GM12874 (cell line): ENCODE data around the gene PDP2.

Experiments
- TF ChIP-seq, protein P1 (sequence below): IDR thresholded peaks from 2 replicates; pipeline ENCODE4 v1.5.1; 2011; ENCODE audit warnings: low read depth, mild to moderate bottlenecking, control low read depth, low read length, moderate library complexity; ENCODE audit not compliant: insufficient read depth

PDP2 gene

GRCh38 chr16:66878067-66878466, 2.2 kb upstream of the PDP2 start:
- TF ChIP-seq, protein P1, sequence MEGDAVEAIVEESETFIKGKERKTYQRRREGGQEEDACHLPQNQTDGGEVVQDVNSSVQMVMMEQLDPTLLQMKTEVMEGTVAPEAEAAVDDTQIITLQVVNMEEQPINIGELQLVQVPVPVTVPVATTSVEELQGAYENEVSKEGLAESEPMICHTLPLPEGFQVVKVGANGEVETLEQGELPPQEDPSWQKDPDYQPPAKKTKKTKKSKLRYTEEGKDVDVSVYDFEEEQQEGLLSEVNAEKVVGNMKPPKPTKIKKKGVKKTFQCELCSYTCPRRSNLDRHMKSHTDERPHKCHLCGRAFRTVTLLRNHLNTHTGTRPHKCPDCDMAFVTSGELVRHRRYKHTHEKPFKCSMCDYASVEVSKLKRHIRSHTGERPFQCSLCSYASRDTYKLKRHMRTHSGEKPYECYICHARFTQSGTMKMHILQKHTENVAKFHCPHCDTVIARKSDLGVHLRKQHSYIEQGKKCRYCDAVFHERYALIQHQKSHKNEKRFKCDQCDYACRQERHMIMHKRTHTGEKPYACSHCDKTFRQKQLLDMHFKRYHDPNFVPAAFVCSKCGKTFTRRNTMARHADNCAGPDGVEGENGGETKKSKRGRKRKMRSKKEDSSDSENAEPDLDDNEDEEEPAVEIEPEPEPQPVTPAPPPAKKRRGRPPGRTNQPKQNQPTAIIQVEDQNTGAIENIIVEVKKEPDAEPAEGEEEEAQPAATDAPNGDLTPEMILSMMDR = no peak

DNA sequence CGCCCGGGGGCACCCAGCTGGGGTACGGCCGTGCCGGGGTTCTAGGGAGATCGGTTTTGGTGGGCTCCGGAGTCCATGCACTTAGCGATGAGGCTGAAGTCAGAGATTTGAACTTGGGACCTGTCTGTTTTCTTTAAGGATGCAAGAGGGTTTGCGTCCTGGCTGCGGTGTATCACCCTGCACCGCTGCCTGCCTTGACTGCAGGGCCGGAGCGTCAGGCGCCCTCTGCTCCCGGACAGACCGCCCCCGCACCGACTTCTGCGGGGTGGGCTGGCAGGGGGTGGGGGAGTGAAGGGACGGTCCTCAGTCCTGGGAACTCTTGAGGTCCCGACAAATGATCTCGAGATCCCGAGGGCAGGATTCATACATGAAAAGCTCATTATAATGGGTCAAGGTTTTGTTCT, 701 bp downstream of the PDP2 start:
- TF ChIP-seq, protein P1 = no peak

DNA sequence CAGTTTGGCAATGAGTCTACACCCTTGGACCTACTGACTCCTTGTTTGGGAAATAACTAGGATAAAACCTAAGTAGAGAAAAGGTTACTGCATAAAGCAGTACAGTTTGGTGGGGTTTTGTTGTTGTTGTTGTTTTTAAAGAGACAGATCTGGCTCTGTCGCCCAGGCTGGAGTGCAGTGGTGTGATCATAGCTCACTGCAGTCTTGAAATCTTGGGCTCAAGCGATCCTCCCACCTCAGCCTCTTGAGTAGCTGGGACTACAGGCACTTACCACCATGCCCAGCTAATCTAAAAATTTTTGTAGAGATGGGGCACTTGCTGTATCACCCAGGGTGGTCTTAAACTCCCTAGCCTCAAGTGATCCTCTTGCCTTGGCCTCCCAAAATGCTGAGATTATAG, 1.2 kb downstream of the PDP2 start:
- TF ChIP-seq, protein P1 = no peak

DNA sequence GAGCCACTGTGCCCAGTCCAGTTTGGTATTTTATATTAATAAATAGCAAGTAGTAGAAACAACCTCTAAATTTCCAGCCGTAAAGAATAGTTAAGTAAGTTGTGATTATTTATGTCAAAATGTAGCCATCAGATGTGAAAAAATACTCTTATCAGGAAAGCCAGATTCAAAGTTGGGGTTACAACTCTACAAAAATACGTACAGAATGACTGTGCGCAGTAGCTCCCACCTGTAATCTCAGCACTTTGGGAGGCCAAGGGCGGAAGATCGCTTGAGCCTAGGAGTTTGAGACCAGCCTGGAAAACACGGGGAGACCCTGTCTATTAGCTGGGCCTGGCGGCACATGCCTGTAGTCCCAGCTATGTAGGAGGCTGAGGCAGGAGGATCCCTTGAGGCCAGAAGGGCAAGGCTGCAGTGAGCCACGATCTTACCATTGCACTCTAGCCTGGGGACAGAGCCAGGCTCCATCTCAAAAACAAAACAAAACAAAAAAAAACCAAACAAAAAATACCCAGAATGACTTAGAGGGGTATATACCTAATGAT, 1.7 kb downstream of the PDP2 start:
- TF ChIP-seq, protein P1 = no peak

DNA sequence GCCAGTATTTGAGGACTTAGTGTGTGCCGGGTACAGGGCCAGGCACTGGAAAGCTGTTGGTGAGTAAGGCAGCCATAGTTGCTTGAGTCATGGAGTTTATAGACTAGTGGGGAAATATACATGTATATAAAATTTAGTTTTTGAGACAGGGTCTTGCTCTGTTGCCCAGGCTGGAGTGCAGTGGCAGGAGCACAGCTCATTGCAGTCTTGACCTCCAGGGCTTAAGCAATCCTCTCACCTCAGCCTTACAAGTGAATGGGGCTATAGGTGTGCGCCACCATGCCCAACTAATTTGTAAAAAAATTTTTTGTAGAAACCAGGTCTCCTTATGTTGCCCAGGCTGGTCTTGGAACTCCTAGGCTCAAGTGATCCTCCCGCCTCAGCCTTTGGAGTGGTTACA, 2.4 kb downstream of the PDP2 start:
- TF ChIP-seq, protein P1 = no peak

DNA sequence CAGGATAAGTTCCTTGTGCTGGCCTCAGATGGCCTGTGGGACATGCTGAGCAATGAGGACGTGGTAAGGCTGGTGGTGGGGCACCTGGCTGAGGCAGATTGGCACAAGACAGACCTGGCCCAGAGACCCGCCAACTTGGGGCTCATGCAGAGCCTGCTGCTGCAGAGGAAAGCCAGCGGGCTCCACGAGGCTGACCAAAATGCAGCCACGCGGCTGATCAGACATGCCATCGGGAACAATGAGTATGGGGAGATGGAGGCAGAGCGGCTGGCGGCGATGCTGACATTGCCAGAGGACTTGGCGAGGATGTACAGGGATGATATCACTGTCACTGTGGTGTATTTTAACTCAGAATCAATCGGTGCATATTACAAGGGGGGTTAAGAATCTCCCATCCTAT, 5.2 kb downstream of the PDP2 start:
- TF ChIP-seq, protein P1 = no peak

DNA sequence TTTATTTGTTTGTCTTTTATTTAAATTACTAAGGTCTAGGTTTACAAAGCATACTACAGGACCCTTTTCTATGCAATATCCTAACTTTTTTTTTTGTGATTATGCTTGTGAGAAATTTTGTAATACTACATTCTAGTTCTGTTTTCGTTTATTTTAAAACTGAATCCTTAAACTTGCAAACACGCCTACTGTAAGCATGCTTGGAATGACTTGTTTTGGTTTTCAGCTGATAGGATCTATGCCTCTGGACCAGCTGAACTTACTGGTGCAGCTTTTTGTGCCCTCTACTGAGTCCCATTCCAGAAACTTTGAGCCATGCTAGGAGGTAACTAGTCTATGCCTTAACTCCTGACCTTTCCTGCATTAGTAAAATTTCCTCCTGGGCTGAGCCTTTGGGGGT, 6.0 kb downstream of the PDP2 start:
- TF ChIP-seq, protein P1 = no peak
